K562 (cell line): ENCODE data around the gene PMF1. TPM values are rescaled to one million over a fixed set of nuclear protein-coding genes. Genes with fewer than 3 reads are reported as not detected.

Experiments used
- ELF4 ChIP-seq: fragments of 450-650 bp; formaldehyde crosslinking; IDR thresholded peaks from 2 replicates; pipeline ENCODE4 v1.4.0; 2022; ENCODE audit warnings: missing genetic modification characterization
- polyA plus RNA-seq, 8 experiments: library from polyadenylated mRNA; depleted of rRNA in 4 of 8; stranded (reverse) in 5 of 8; unstranded in 3 of 8; fragments of >200 nt; fragmentation: Nextera tagmentation in 2 of 8; fragmentation: Illumina TruSeq in 1 of 8; extraction: Ambion mirVana in 2 of 8; extraction: Trizol in 1 of 8; gene quantifications; 2 replicates each; pipeline versions ENCODE4 v1.2.1 to v1.2.3, GENCODE V29; 2011 to 2014; ENCODE audit warnings: inconsistent platforms in 1 of 8, missing spikeins in 1 of 8
- total RNA-seq, 7 experiments: library from RNA; depleted of rRNA in 6 of 7; stranded (reverse); fragments of >200 nt in 6 of 7; fragmentation: Illumina TruSeq in 2 of 7; extraction: Trizol in 2 of 7; gene quantifications; 2 replicates each; pipeline versions ENCODE4 v1.2.1 to v1.2.3, GENCODE V29; 2011 to 2021; ENCODE audit warnings: low replicate concordance in 1 of 7
- TF ChIP-seq, protein P1 (sequence below): fragments of 450-650 bp; IDR thresholded peaks from 2 replicates; pipeline ENCODE4 v1.6.1; 2016; ENCODE audit warnings: low read depth
- TF ChIP-seq, protein P2 (sequence below): fragments of 250-450 bp; sonication (Bioruptor Pico); IDR thresholded peaks from 2 replicates; pipeline ENCODE4 v1.5.1; 2021; ENCODE audit warnings: mild to moderate bottlenecking

Gene PMF1
- total and polyA plus RNA-seq, 9 of the 15 experiments (the other 6 are each of a cell fraction or from before 2014, with no cell fraction given) = 9.4 to 92.9 (median 71.0) TPM

DNA sequence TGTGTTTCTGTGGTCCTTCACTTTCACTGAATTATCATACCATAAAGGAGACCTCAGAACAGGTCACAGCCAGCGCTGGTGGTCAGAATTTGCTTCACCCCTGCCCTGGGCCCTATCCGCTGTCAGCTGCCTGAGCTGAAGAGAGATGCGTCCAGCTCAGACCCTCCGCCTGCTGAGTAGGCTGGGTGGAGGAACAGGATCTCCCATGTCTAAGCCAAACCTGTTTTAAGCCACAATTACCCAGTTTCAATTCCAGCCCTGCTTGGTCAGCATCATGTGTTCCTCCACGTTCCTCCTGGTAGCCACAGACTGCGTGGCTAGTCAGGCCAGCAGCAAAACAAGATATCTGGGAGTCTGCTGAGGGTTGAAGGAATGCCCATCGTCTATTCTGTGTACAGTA, 15.7 kb downstream of the PMF1 start (continued):
- TF ChIP-seq, protein P1, sequence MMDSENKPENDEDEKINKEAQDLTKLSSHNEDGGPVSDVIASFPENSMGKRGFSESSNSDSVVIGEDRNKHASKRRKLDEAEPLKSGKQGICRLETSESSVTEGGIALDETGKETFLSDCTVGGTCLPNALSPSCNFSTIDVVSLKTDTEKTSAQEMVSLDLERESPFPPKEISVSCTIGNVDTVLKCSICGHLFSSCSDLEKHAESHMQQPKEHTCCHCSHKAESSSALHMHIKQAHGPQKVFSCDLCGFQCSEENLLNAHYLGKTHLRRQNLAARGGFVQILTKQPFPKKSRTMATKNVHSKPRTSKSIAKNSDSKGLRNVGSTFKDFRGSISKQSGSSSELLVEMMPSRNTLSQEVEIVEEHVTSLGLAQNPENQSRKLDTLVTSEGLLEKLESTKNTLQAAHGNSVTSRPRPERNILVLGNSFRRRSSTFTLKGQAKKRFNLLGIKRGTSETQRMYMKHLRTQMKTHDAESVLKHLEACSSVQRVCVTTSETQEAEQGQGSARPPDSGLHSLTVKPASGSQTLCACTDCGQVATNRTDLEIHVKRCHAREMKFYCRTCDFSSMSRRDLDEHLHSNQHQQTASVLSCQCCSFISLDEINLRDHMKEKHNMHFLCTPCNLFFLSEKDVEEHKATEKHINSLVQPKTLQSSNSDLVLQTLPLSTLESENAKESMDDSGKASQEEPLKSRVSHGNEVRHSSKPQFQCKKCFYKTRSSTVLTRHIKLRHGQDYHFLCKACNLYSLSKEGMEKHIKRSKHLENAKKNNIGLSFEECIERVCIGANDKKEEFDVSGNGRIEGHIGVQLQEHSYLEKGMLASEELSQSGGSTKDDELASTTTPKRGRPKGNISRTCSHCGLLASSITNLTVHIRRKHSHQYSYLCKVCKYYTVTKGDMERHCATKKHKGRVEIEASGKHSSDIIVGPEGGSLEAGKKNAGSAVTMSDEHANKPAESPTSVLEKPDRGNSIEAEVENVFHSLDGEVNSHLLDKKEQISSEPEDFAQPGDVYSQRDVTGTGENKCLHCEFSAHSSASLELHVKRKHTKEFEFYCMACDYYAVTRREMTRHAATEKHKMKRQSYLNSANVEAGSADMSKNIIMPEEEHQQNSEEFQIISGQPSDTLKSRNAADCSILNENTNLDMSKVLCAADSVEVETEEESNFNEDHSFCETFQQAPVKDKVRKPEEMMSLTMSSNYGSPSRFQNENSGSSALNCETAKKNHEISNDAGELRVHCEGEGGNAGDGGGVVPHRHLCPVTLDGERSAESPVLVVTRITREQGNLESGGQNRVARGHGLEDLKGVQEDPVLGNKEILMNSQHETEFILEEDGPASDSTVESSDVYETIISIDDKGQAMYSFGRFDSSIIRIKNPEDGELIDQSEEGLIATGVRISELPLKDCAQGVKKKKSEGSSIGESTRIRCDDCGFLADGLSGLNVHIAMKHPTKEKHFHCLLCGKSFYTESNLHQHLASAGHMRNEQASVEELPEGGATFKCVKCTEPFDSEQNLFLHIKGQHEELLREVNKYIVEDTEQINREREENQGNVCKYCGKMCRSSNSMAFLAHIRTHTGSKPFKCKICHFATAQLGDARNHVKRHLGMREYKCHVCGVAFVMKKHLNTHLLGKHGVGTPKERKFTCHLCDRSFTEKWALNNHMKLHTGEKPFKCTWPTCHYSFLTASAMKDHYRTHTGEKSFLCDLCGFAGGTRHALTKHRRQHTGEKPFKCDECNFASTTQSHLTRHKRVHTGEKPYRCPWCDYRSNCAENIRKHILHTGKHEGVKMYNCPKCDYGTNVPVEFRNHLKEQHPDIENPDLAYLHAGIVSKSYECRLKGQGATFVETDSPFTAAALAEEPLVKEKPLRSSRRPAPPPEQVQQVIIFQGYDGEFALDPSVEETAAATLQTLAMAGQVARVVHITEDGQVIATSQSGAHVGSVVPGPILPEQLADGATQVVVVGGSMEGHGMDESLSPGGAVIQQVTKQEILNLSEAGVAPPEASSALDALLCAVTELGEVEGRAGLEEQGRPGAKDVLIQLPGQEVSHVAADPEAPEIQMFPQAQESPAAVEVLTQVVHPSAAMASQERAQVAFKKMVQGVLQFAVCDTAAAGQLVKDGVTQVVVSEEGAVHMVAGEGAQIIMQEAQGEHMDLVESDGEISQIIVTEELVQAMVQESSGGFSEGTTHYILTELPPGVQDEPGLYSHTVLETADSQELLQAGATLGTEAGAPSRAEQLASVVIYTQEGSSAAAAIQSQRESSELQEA = no peak
- no peak for TF ChIP-seq ELF4 (CRISPR knock-in tag)
- TF ChIP-seq, protein P2, sequence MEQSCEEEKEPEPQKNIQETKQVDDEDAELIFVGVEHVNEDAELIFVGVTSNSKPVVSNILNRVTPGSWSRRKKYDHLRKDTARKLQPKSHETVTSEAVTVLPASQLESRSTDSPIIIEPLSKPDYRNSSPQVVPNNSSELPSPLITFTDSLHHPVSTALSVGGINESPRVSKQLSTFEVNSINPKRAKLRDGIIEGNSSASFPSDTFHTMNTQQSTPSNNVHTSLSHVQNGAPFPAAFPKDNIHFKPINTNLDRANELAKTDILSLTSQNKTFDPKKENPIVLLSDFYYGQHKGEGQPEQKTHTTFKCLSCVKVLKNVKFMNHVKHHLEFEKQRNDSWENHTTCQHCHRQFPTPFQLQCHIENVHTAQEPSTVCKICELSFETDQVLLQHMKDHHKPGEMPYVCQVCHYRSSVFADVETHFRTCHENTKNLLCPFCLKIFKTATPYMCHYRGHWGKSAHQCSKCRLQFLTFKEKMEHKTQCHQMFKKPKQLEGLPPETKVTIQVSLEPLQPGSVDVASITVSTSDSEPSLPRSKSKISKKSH (CRISPR knock-in tag) = no peak
